Mammary epithelial cell (primary cell): ENCODE results near the gene INVS.

ENCODE experiments used
- EZH2 ChIP-seq: IDR thresholded peaks from 2 replicates; pipeline ENCODE4 v1.6.1; 2012; ENCODE audit warnings: low read length, inconsistent platforms, borderline replicate concordance
- TF ChIP-seq, protein P1 (sequence below), 2 donors: IDR thresholded peaks in 1 of 2; conservative IDR thresholded peaks in 1 of 2; 2 replicates each; pipeline ENCODE4 v1.5.1; 2011 to 2012; ENCODE audit warnings: inconsistent platforms in 2 of 2, low read length in 2 of 2, mild to moderate bottlenecking in 2 of 2, control low read depth in 1 of 2, low read depth in 1 of 2; ENCODE audit not compliant: insufficient read depth in 1 of 2; ENCODE audit errors: extremely low read depth in 1 of 2

DNA sequence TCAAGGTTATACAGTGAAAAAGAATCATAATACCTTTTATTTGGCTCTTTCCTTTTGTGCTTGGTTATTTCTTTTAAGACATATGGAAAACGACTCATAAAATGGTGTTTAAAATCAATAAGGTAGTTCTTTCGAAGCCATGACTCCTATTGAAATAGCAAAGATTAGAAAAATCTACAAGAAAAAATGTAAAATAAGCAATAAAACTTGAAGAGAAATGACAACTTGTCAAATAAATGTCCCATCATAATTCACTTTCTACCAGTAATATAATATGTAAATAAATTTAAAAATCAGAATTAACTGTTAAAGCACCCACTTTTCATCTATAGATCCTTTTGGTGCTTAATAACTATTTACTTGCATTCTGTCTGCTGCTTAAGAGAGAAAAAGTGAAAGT is 241.2 kb downstream of the INVS start:
- TF ChIP-seq, protein P1, sequence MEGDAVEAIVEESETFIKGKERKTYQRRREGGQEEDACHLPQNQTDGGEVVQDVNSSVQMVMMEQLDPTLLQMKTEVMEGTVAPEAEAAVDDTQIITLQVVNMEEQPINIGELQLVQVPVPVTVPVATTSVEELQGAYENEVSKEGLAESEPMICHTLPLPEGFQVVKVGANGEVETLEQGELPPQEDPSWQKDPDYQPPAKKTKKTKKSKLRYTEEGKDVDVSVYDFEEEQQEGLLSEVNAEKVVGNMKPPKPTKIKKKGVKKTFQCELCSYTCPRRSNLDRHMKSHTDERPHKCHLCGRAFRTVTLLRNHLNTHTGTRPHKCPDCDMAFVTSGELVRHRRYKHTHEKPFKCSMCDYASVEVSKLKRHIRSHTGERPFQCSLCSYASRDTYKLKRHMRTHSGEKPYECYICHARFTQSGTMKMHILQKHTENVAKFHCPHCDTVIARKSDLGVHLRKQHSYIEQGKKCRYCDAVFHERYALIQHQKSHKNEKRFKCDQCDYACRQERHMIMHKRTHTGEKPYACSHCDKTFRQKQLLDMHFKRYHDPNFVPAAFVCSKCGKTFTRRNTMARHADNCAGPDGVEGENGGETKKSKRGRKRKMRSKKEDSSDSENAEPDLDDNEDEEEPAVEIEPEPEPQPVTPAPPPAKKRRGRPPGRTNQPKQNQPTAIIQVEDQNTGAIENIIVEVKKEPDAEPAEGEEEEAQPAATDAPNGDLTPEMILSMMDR (conservative IDR thresholded peaks at IDR 0.05 in 1 of 2, IDR thresholded peaks at IDR 0.05 in 1 of 2; ENCODE audit: extremely low read depth in 1 of 2, insufficient read depth in 1 of 2, low read depth in 1 of 2, low read length in 2 of 2), result no peak
- no peak for TF ChIP-seq EZH2
